HG02763 (cell line): ENCODE data around the gene CHL1.

Source experiments
- ATAC-seq: cut with Tn5 transposase; IDR thresholded peaks from one replicate; pipeline ENCODE4 v1.9.1; 2021; ENCODE audit warnings: mild to moderate bottlenecking, moderate library complexity; ENCODE audit not compliant: unreplicated experiment

The CHL1 gene

DNA sequence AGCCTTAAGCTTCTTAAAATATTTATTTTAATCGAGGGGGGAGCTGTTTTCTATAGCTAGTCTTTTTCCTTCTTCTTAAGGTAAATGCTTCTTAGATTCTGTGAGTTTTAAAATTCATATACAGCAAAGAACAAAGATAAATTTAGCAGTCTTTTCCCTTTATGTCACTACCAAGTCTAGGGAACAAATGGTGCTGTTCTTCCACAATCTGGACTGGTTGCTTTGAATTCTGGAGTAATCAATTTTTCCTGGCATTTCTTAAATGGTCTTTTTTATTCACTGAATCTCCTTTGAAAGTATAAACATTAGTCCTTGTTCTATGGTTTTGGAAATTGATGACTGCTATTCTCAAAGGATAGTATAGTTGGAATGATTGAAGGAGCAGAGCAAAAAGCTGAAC is 82.8 kb downstream of the CHL1 start:
- no peak for ATAC-seq

DNA sequence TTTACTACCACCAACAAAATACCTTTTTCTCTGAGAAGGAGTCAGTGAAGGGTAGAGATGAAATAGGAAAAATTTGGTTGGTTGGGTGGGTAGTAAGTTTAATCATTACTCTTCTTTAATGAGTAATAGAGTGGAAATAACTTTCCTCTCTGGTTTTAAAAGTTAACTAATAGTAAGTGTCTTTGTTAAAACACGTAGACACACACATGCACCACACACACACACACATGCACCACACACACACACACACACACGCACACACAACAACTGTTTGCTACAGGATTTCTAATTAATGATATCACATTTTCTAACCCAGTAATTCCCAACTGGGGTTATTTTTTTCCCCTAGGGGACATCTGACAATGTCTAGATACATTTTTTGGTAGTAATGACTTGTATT is 84.1 kb downstream of the CHL1 start:
- ATAC-seq: no peak

GRCh38 chr3:284322-284721 is 87.8 kb downstream of the CHL1 start:
- ATAC-seq: no peak

- ATAC-seq: no peak
These were observed 91.9 kb downstream of the CHL1 start for GRCh38 chr3:288417-288816.

DNA sequence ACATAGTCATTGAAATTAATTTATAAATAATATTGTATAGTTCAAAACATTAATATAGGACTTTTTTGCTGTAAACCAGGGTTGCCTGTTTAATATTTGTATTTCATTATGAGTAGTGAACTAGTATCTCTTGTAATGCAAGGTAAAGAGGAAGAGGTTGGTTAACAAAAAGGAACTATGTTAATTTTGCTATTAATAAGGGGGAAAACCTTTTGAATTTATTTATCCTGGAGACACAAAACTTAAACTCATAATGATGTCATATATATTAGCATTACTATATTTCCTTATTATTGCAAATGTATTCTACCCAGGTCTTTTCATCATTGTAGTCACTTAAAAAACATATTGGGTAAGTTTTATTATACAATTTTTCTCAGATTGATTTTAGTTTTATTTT is 94.5 kb downstream of the CHL1 start:
- no peak for ATAC-seq

DNA sequence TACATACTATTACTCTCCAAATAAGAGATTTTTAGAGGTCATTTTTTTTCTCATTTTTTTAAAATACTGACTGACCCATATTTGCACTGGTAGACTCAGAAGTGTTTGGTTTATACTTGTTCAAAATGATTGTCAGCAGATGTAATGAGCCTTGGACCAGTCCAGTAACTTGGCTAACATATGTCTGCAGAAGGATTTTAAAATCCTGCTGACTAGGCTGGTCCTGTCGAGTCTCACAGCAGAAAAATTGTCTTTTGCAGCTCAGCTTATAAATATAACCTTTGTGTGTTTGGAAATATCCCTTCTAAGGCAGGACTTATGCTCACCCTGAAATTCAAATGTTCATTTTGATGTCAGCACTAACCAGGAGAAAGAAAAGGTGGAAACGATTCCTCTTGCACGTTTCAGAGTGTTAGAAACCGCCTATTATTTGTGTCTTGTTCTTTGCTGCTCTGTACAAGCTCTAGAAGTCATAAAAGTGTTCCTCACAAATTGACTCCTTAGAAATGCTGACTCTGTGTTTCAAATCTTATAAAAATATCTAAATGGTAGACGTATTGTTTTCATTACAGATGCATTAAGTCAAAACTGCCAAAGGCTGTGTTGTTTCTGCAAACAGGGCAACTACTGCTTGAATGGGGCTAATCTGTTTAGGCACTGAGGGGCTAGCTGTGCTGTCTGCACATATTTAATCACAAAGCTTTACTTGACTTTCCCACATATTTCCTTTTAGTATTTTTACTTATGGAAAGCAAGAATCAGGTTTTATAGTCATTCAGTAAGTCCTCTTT is 95.3 kb downstream of the CHL1 start:
- ATAC-seq: no peak

DNA sequence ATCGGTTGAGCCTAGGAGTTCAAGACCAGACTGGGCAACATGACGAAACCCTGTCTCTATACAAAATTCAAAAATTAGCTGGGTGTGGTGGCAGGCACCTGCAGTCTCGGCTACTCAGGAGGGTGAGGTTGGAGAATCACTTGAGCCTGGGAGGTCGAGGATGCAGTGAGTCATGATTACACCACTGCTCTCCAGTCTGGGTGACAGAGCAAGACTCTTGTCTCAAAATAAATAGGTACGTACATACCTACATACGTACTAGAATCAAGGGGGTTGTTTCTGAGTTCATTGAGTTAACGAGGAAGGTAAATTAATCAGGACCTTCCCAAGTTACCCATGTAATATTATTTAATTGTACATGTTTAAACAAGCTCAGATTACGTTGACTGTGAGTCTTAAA is 97.5 kb downstream of the CHL1 start:
- no peak for ATAC-seq

DNA sequence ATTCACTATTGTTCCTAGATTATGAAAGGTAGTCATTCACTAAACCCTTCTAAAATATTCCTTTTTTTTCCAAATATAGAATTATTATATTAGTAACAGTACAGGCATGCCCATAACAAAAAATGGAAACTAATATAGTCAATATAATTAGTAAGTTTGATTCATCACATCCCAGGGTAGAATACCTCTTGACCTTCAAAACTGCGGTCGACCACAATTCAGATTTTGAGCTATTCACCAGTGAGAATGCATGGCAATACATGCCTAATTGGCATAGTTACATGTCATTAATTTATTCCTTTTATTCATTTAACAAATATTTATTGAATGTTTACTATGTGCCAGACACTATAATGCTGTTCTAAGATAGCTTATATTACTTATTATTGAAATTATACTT is 98.0 kb downstream of the CHL1 start:
- no peak for ATAC-seq

DNA sequence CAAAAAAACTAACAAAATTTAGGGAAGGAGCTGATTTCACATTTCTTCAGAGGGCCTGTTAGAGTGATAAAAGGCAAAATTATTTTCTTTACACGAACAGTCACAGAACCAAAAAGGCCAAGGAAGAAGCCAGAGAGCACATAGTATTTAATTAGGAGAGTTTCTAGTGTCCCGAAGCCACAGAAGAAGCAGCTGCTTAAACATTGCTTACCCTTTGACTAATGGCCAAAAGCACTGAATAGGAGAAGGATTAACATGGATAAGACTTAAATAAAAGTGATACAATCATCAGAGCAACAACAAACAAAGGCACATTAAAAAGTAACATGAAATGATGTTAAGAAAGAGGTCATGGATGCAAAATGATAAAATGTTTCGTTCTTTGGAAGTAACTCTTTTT is 98.6 kb downstream of the CHL1 start:
- no peak for ATAC-seq

DNA sequence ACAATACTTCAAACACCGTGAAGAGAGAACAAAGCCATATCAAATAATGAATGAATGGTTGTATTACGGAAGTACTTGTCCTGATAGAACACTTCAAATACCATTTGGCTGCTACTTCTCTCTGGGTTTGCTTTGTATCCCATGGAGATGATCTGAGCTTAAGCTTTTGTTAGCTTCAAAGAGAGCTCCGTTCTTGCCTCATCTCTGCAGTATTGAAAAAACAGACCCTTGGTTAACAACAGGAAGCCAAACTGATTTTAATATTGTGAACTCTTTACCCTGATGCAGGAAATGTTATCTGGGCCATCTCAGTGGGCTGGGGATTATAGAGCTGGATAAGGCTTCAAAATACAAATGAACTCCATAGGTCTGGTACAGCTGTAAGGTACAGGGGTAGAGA is 101.0 kb downstream of the CHL1 start:
- peak; percentile 41 for ATAC-seq

GRCh38 chr3:299590-300301 is 103.2 kb downstream of the CHL1 start:
- ATAC-seq: no peak

DNA sequence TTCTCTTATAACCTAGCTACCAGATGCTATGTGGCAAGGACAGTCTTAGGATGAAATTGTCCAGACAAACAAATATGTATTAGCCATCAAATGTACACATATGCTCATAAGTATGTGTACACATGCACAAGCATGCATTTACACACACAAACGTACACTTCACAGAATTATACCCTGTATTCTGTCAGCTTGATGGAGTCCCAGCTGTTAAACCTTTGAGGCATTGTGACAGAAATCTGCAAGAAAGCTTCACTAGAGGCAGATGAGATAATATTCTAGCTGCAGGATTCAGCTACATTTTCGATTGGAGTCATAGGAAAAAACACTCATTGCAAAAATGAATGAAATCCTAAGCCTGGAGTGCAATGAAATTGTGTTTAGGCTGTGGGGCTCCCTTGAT is 110.6 kb downstream of the CHL1 start:
- ATAC-seq: no peak

- ATAC-seq: no peak
These were observed 112.2 kb downstream of the CHL1 start for GRCh38 chr3:308597-309321.

- ATAC-seq: no peak
These were observed 115.7 kb downstream of the CHL1 start for GRCh38 chr3:312160-312733.

DNA sequence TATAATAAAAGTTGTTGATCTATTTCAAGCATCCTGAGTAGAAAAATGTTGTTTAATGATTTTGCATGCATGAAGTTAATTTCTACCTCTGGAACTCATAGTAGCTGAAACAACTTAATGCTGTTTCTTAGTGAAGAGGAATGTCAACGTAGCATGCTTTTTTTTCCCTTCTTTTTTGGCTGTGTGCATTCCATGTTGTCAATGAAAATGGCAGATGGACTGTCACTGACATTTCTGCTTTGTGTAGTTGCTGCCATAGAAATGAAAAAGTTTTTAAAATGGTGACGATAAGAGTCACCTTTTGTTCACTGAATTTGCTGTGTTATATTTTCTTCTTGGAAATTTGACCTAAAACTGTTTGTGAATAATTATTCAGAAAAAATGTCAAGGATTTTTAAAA is 116.3 kb downstream of the CHL1 start:
- ATAC-seq: no peak

DNA sequence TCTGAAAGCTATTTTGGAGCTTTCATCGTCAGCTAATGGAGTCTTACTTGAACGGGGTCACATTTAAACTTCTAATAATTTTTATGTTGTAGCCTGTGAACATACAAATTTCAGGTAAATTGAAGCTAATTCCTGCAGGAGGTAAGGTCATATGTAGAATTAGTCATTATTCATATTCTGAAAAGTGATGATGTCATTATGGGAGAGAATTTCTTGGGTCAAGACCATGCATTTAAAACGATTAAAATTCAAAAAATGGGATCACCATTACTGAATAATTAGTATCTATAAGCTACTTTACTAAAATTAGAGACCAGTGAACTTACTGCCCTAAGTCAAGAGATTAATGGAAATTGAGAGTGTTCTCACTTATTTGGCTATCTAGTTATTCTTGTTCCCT is 120.4 kb downstream of the CHL1 start:
- no peak for ATAC-seq

GRCh38 chr3:318903-319302 is 122.3 kb downstream of the CHL1 start:
- no peak for ATAC-seq

DNA sequence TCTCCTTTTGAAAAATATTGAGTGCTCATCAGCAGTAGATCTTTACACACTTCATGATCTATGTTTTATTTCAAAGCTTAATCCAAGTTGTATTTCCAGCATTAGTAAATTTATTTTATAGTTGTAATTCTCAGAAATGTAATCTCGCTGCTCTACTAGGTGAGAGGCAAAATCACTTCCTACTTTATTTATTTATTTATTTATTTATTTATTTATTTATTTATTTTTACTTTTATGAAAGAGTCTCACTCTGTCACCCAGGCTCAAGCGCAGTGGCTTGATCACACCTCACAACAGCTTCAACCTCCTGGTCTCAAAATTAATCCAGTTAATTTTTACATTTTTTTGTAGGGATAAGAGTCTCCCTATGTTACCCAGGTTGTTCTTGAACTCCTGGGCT is 127.9 kb downstream of the CHL1 start:
- no peak for ATAC-seq

- ATAC-seq: no peak
These were observed 128.9 kb downstream of the CHL1 start for GRCh38 chr3:325495-325894.

DNA sequence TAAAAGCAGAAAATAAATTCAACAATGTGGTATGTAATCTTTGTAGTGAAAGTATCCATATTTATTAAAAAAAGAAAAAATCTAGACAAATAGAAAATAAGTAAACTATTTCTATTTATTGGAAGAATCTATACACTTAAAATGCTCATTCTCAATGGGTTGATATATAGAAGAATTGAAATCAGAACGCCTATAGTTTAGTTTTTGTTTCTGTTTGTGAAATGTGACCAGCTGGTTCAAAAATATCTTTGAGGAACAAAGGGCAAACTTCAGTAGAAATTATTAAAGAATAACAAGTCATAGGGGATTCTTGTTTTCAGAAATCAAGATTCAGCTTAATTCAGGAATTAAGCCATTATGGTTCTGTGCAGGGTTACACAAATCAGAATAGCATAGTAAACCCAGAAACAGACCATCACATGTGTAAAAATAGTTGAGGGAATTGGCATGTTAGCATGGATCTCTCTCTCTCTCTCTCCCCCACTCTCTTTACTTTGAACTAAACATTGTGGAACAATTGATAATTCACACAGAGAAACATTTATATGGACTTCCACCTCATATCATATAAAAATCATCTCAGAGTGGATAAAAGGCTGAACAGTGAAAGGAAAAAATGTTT is 134.0 kb downstream of the CHL1 start:
- no peak for ATAC-seq

DNA sequence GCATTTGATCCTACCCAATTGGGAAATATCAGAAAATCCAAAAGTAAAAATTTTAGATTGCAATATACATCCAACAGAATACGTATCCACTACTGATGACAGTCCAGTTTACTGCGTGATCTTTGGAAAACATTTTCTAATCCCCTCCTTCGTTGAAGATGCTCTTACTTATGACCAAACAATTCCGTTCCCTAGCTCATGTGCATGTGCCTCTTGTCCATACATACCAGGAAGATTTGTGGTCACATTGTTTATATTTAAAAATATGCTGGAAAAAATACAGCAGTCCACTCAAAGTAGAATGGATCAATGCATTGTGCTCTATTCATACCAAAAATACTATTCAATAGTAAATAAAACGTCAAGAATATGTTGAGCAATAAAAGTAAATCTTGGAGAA is 135.3 kb downstream of the CHL1 start:
- ATAC-seq: no peak
